Eye (tissue), 1 donor: ENCODE results near the gene LILRB3.
"Not testable (repeated sequence)": the region's sequence is repeated elsewhere in the genome, so short reads cannot be mapped to it uniquely, and the experiment has no call there.

ENCODE experiments used
- DNase-seq: peaks from one replicate; pipeline ENCODE4 v3.0.0-alpha.2; 2015

LILRB3 gene

DNA sequence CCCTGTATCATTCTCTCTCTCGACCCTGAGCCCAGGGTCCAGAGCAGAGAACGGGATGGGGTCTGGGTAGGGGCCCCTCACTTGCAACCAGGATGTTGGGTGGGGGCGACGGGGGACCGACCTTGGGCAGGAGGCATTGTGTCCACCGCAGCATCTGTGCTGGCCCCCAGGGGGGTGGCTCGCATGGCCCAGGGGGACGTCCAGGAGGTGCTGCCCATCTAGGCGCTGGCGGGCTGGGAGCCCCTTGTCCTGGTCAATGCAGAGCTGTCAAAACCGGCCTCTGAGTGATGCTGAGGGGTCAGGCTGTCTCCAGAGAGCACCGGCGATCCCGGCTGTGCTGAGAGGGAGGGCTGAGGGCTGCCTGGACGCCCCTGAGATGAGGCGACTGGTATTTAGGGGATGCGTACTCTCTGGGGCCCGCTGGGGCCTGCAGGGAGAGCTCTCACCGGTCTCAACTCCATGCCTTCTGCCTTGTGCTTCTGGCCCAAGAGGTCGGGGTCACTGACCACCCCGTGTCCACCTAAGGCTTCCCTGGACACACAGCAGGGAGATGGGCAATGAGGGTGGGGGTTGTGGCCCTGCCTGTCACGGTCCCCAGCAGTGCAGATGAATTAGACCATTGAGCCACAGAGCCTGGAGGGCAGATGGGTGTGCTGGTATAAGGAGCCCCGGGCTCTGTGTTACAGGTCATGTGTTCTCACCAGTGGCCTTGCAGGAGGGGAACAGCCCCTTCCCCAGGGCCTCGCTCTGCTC is 13.6 kb downstream of the LILRB3 start:
- peak; percentile 24 for DNase-seq

DNA sequence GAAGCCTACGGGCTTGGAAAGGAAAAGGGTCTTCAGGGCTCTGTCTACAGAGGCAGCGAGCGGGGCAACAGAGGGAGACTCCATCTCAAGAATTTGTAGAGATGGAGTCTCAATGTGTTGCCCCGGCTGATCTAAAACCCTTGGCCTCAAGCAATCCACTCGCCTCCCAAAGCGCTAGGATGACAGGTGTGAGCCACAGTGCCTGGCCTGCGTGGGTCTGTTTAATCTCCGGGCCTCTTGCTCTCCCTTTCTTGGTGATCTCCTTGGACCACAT is 14.1 kb downstream of the LILRB3 start:
- DNase-seq: peak; percentile 25

DNA sequence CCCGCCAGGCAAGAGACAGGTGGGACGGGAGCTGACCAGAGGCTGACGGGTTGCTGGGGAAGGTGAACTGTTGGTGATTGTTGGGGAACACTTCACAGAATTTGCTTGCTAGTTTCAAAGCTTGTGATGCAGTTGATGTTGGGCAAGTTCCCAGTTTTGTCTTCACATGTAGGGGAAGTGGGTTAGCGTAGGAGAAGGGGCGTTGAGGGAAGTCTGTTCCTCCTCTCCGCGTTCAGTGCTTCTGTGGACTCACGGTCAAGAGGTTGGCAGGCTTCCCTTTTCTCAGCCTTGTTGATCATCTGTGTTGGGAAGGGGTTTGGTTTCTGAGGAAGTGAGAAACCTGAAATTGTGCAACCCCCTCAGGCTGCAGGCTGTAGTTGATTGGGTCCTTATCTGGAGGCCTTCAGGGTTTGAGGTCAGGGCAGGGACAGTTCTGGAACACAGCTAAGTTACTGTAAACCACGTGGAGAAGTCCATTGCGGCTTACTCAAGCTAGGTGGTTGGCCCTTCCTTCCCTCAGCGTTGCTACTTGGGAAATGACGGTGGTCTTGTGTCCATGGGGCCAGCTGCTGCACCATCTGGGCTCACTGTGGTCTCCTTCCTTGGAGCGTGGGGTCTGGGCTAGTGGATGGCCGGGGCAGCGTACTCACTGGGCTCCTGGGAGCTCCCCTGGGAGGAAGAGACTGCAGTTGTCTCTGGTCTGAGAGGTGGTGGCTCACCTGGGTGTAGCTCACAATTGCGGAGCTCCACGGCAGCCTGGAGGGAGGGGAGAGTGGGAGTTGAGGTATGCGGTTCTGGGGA is 14.6 kb downstream of the LILRB3 start:
- peak; percentile 29 for DNase-seq

DNA sequence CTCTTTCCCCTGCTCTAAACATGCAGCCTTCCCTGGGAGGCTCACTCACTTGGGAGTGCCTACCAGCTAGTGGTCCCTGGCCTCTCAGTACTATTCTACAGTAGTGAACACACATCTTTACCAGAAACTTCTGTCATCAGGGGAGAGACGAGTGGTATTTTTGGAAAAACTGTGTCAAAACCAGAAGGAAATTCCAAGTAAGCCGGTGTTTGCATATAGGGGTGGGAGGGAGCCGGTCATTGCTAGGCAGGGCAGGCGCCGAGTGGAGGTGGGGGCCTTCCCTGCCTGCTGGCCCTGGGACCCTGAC is 15.2 kb downstream of the LILRB3 start:
- no peak for DNase-seq

DNA sequence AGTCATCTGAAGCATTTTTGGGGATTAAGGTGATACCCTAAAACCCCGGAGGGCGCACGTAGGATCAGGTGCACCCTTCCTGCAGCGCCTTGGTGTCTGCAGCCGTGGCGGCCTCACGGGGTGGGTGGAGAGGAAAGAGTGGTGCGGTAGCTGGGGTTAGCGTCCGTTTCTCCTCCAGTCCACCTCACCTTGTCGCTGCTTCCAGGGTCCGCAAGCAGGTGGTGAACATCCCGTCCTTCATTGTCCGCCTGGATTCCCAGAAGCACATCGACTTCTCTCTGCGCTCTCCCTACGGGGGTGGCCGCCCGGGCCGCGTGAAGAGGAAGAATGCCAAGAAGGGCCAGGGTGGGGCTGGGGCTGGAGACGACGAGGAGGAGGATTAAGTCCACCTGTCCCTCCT is 15.6 kb downstream of the LILRB3 start:
- not testable (repeated sequence) for DNase-seq

DNA sequence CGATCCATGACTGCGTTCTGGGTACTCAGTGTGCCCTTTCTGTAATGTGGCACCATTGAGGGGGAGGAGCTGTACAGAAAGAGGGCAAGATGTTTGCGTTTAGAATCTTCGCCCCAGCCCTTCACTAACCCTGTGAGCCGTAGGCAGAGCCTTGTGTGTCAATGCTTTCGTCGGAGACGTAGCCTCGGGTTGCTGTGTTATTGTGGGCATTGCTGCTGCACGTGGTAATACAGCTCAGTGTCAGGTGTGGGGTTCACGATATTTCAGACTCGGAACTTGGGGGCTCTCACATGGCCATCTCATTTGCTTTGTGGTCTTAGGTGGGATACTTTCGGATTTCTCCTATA is 16.0 kb downstream of the LILRB3 start:
- DNase-seq: no peak

DNA sequence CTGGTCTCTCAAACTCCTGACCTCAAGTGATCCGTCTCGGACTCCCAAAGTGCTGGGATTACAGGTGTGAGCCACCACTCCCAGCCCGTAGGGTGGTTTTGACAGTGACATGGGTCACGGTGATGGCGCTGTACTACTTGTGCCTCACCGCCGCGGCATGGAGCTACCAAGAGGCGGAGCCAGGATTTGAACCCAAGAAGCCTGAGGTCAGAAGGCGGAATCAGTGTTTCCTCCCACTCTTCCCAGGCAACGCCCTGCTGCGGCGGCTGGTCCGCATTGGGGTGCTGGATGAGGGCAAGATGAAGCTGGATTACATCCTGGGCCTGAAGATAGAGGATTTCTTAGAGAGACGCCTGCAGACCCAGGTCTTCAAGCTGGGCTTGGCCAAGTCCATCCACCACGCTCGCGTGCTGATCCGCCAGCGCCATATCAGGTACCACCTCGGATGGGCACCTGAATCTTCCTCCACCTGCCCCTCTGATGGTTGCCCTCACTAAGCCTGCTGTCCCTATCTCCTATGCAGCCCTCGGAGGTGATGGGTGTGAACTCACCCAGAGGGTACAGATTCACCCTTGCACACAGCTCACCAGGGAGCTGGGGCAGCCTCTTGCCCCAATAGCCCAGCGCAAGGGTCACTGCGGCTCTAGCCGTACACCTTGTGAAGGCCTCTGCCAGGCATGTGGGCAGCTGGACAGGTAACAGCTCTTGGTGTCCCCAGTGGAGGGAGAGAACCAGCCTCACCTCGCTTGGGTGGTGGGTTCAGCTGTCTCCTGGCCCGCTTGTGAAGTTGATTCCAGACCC is 16.6 kb downstream of the LILRB3 start:
- DNase-seq: no peak

DNA sequence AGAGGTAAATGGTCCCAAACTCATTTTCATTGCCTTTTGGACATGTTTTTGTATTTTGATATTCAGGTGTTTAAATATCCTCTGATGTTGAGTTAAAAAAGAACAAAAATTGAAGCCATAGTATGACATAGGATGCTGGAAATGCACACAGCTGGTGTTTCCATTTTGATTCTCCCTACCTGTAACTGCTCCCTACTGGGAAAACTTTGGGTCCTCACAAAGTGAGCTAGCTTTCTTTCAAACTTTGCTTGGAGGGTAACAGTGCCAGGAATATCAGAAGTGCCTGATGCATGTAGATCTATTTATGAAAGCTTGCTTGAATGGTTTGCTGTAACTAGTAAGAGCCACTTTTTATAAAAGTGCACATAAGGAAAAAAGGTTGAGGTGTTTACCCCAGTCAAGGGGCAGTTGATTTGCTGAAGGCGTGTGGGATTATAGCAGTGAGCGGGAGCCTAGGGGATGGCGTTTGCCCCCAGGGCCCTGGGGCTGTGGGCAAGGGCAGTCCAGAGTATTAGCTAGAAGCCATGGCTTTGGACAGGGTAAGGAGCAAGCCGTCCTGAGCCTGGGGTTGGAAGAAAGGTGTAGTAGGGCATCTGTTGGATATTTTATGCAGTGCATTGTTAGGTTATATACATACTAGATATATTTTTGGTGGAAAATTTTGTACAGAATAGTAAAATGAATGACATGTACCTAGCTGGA is 17.9 kb downstream of the LILRB3 start:
- DNase-seq: no peak

DNA sequence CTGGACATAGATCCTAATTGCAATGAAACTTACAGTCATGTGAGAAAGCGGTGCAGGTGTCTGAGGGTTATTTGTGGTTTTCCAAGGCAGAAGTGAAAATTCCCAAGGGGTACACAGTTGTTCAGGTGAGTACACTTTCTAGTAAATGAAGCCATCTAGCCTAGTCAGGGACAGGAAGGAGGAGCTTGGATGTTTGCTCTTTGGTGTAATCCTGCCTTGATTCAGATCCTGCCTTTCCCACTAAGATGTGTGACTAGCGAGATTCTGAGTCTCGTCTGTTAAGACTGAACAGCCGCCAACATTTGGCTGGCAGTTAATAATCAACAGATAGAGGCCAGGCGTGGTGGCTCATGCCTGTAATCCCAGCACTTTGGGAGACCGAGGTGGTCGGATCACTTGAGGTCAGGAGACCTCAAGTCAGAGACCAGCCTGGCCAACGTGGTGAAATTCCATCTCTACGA is 19.6 kb downstream of the LILRB3 start:
- DNase-seq: no peak

DNA sequence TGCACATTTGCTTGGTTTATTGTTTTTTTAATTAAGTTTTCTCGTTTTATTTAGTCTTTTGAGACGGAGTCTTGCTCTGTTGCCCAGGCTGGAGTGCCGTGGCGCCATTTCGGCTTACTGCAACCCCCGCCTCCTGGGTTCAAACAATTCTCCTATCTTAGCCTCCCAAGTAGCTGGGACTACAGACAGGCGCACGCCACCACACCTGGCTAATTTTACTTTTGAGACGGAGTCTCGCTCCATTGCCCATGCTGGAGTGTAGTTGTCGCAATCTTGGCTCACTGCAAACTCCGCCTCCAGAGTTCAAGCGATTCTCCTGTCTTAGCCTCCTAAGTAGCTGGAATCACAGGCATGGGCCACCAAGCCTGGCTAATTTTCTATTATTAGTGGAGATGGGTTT is 20.8 kb downstream of the LILRB3 start:
- DNase-seq: no peak

DNA sequence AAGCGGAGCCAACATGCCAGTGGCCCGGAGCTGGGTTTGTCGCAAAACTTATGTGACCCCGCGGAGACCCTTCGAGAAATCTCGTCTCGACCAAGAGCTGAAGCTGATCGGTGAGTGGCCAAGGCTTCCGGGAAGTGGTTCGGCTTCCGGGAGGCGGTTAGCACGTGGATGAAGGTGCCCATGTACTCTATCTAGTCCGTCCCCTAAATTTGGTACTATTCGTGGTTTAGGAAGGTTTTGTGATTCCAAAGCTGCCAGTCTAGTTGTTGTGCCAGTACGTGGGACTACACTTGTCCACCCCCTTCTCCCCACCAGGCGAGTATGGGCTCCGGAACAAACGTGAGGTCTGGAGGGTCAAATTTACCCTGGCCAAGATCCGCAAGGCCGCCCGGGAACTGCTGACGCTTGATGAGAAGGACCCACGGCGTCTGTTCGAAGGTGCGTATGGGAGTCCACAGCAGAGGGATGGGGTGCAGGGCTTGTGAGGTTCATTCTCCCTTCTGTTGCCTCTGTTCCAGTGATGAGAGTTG is 21.6 kb downstream of the LILRB3 start:
- no peak for DNase-seq

DNA sequence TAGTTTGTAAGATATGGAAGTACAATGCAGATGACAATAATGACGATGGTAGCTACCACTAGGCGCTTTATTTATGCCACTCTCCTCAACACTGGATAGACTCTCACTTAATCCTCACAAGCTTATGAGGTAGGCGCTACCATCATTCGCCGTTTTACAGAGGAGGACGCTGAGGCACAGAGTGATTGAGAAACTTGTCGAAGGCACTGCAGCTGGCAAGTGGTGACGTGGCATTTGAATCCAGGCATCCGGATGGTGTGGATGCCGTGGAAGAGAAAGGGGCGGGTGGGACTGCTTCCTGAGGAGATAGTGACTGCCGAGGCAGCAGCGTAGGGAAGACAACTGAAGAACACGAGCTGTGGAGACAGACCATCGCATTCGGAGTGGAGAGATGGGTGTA is 23.4 kb downstream of the LILRB3 start:
- DNase-seq: no peak

DNA sequence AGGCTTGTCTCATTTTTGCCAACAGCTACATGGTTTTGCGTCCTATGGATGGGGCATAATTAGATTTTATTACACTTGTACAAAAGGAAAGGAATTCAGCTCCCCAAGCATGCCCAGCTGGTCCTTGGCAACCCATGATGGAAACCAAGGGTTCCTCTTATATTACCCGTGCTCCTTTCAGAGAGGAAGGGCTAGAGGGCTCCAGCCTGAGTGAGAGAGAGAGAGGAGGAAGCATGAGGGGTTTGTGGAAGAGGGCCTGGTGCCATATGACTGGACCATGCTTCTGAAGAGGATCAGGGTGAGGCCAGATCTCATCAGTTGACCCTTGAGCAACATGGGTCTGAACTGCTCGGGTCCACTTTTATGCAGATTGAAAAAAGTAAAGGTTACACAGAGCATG is 25.7 kb downstream of the LILRB3 start:
- no peak for DNase-seq

DNA sequence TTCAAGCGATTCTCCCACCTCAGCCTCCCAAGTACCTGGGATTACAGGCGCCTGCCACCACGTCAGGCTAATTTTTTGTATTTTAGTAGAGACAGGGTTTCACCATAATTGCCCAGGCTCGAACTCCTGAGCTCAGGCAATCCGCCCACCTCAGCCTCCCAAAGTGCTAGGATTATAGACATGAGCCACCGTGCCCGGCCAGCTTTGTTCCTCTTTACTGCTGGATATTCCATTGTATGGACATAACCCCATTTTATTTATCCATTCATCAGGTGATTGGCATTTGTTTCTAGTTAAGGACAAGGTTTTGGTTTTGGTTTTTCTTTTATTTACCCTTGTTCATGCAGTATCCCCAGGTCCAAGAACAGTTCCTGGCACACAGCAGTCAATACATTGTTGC is 26.3 kb downstream of the LILRB3 start:
- DNase-seq: no peak

DNA sequence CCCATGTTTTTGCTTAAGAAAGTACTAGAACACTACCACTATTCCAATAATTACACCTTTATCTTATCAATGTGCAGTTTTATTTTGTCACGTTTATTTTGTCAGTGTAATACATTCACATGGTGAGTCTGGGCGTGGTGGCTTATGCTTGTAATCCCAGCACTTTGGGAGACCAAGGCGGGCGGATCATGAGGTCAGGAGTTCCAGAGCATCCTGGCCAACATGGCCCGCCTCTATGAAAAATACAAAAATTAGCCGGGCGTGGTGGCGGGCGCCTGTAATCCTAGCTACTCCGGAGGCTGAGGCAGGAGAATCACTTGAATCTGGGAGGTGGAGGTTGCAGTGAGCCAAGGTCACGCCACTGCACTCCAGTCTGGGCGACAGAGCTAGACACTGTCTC is 28.3 kb downstream of the LILRB3 start:
- not testable (repeated sequence) for DNase-seq

DNA sequence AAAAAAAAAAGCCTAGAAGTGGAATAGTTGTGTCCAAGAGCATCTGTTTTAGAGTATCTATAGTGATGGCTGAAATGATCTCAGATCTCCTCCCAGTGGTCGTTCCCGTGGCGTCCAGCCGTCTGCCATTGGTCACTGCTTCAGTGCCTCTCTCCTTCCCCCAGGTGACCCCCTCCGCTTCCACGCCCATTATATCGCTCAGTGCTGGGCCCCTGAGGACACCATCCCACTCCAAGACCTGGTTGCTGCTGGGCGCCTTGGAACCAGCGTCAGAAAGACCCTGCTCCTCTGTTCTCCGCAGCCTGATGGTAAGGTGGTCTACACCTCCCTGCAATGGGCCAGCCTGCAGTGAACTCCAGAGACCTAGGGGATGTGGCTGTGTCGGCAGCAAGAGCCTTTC is 29.8 kb downstream of the LILRB3 start:
- no peak for DNase-seq

DNA sequence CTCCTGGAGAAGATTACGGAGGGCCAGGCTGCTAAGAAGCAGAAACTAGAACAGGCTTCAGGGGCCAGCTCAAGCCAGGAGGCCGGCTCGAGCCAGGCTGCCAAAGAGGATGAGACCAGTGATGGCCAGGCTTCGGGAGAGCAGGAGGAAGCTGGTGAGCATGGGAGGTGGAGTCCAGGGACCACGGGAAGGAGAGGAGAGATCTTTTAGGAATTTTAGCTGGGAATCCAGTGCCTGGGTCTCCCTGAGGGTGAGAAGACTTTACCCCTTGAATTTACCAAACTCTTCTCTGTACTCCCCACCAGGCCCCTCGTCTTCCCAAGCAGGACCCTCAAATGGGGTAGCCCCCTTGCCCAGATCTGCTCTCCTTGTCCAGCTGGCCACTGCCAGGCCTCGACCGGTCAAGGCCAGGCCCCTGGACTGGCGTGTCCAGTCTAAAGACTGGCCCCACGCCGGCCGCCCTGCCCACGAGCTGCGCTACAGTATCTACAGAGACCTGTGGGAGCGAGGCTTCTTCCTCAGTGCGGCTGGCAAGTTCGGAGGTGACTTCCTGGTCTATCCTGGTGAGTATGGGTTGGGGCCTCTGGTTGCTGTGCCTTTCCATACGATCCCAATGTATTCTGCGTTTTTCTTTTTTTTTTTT is 30.9 kb downstream of the LILRB3 start:
- no peak for DNase-seq

DNA sequence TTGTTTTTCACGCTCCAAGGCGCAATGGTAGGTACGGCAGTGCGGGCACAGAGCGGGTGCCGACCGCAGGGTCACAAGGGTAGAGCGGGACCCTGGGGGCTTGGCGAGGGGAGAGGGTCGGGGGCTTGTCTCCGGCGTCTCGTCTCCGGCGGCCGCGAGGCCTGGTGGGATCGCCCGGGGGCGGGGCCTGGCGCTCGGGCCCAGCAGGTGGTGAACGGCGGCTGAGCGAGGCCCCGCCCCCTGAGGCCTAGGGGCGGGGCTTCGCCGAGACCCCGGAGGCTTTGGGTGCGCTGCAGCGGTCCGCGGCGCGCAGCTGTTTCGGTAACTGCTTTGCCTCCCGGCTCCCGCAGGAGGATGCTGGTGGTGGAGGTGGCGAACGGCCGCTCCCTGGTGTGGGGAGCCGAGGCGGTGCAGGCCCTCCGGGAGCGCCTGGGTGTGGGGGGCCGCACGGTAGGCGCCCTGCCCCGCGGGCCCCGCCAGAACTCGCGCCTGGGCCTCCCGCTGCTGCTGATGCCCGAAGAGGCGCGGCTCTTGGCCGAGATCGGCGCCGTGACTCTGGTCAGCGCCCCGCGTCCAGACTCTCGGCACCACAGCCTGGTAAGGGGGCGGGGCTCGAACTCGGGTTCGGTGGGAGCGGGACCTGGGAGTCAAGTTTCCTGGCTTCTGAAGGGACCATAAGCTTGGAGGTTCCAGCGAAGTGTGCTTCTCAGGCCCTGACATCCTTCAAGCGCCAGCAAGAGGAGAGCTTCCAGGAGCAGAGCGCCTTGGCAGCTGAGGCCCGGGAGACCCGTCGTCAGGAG is 31.6 kb downstream of the LILRB3 start, which contains the start of gene TSEN34:
Gene TSEN34, plus strand, starts transcription at position 298 of the 800 bp plus-strand sequence. Its CDS starts 57 bp downstream, at position 355.
- DNase-seq: no peak

DNA sequence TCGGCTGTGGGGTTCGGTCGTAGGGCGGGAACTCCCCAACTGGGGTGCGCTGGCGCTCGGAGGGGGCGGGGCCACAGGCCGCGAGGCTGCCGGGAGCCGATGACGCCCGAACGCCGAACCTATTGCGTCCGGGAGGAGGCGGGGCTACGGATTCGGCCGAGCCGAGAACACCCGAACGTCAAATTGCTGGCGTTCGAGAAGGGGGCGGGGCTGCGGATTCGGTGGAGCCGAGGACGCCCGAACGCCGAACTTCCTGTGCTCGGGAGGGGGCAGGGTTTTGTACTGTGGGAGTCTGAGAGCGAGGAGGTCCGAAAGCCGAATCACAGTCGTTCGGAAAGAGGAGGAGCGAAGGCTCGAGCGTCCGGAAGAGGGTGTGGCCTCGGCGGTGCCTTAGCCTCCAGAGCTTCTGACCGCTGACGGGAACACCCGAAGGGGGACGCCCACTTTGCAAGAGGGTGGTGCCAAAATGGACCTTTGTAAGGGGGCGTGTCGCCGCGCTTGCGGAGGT is 32.2 kb downstream of the LILRB3 start:
- DNase-seq: peak; percentile 100

DNA sequence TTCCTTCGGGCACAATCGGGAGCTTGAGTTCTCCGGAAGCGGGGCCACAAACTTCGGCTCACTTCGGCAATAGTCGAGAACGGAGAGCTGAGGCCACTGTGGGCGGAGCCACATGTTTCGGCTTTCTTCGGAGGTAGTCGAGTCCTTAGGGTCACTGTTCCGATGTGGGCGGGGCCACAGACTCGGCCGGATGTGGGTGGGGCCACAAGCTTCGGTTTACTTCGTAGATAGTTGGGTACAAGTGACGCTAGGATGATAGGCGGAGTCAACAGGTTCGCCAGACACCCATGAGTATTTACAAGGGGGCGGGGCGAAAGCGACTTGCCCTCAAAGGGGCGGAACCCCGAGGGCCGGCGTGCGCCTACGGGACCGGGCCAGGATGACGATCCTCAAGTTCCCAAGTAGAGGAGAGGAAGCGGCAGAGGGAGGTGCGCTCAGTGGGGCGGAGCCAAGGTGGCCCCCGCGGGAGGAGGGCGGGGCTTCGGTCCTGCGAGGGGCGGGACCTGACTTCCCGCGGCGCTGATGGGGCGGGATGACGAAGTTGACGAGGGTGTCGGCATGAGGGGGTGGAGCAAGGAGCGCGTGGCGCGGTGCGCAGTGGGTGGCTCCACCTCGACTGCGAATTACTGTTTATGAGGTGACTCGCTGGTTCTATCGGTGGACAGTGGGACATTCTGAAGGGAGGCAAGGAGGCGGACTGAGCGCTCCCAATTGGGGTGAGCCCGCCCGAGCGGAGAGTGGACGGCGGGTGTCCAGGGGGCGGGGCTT is 32.9 kb downstream of the LILRB3 start:
- DNase-seq: peak; percentile 100
